Caki2 (cell line): ENCODE data around the gene RPRML. TPM values are rescaled to one million over a fixed set of nuclear protein-coding genes. Genes with fewer than 3 reads are reported as not detected.
A peak's percentile ranks its signal among the peaks of the same experiment; 100 is the strongest.
"Not testable (repeated sequence)": the region's sequence is repeated elsewhere in the genome, so short reads cannot be mapped to it uniquely, and the experiment has no call there.

Experiments used
- DNase-seq: peaks from one replicate; pipeline ENCODE4 v3.0.0-alpha.2; 2015; ENCODE audit warnings: low read depth
- in situ Hi-C: cut with HindIII; loops from 2 replicates; pipeline ENCODE4 v1.10.0; 2016; ENCODE audit warnings: low sequenced_read_pairs, low pct_unique_long_range_greater_than_20kb, mixed read lengths
- total RNA-seq: library from RNA; depleted of rRNA; stranded (reverse); fragments of >200 nt; shearing (Covaris generic); gene quantifications from 2 replicates; pipeline ENCODE4 v1.2.3, GENCODE V29; 2014; ENCODE audit warnings: low replicate concordance; rRNA removed

RPRML gene
- total RNA-seq = not detected in 2 replicates

DNA sequence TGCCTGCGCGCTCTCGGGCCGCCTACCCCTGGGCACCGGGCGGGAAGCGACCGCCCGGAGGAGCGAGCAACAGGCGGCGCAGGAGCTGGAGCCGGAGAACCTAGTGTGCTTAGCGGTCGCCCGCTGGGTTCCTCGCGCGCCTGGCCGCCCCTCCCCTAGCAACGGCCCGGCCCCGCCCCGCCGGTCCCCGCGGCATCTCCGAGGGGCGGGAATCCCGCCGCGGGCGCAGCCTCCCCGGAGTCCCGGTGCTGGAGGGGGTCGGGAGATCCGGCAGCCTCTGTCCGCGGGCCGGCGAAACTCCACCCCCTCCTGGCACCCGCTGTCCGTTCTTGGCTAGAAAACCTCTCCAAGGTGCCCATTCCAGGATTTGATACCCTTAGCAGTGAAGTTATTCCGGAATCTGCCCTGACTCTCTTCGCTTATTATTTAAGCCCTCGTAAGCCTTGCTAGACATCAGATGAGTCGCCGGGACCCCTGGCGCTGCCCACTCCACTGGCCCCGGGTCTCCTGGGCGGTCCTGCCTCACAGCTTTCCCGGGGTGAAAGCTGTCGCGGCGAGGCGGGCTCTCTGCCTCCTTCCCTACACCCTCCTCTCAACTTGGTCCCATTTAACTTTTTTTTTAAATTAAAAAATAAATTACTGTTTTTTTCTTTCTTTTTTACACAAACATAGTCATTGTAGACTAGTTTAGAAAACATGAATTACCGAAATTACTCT, at the start of gene RPRML:
Gene RPRML (minus strand): TSS at position 107 of the 717 bp plus-strand sequence. CDS start 246 bp downstream, outside the sequence.
- peak; percentile 34 for DNase-seq
- in situ Hi-C loops = no loop called here

DNA sequence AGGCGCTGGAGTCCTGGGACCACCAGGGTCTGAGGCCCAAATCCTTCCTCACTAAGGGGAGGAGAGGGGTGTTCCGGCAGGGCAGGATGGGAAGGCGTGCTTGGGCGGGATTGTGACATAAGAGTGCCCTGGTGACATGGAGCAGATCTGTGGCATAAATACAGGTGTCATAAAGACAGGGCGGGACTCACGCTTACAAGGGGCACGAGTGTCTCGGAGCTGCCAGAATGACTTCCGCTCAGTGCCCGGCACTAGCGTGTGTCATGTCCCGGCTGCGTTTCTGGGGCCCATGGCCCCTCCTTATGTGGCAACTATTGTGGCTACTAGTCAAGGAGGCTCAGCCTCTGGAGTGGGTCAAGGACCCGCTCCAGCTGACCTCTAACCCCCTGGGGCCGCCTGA, 37.9 kb upstream of the RPRML start:
- in situ Hi-C loops, DNase-seq: not testable (repeated sequence)

DNA sequence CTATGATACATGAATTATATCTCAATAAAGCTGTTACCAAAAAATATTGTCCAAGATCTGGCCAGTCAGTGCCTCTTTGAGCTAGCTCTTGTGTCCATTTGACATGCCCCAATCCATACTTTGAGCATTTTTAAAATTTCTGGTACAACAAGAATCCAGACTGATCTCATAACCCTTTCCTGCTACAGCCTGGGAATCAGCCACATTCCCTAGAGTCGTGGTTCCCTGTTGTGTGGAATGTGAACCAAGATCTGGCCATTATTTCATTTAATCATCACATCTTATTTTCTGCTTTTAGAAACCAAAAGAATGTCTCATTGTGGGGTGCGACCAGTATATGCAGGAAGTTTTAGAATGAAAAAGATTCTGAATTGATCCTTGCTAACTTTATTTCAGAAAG, 34.3 kb upstream of the RPRML start:
- in situ Hi-C loops = no loop called here
- DNase-seq = no peak

DNA sequence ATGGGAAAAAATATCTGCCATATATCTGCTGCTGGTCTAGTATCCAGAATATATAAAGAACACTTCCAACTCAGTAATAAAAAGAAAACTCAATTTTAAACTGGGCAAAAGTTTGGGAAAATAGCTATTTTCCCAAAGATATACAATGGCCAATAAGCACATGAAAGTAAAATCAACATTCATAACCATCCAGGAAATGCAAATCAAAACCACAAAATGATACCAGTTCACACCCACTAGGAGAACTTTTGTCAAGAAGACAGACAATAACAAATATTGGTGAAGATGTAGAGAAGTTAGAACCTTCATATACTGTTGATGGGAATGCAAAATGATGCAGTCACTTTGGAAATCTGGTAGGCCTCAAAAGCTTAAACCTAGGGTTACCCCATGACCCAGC, 33.4 kb upstream of the RPRML start:
- DNase-seq = no peak
- in situ Hi-C loops = no loop called here

DNA sequence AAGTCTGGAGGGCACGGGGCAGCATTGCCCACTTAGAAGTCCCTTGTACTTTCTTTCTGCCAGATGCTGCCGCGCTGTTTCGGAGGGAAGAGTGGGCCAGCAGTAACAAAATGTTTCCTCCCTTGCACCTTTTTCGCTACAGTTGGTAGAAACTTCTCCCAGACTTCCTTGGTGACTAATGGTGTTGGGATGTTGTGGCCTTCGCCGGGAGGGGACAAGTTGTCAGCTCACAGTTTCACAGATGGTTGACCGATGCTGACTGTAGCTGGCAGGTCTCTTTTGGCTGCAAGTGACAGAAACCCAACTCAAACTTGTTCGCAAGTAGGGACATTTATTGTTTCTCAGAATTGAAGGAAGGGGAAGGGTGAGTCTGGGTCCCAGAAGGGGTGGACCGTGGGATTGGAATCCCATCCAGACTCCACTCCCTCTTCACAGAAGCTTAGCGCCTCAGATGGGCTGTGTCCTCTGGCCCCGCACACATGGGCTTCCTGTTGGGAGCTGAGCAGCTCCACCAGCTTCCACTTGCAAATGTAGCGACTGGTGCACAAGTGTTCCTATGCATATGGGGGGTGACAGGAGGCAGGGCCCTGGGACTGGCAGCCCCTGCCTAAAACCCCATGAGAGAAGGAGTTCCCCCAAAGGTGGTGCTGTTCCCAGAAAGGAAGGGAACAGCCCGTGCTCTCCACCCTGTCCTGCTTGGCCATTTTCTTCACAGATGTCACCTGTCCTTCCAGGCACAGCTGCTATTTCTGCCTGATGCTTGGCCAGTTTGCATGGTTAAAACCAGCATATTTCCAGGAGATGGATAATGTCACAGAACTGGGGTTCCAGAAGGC, 30.9 kb upstream of the RPRML start:
- DNase-seq = no peak
- in situ Hi-C loops = no loop called here

DNA sequence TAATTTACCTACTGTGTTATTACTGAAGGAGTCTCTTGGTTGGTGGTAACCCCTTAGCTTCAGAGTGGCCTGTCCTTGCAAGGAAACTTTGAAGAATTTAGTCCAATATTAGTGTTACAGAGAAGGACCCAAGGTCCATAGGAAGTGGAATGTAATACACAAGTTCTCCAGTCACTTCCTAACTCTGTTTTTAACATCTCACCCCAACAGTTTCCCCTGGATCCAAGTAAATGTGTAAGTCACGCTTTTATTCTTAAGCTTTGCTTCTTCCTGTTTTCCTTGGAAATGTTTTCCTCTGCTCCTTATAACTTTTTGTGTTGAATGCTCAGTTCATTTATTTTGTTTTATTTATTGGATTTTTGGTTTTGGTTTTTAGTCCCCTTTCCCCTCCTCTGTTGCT, 25.9 kb upstream of the RPRML start:
- in situ Hi-C loops = no loop called here
- no peak for DNase-seq

DNA sequence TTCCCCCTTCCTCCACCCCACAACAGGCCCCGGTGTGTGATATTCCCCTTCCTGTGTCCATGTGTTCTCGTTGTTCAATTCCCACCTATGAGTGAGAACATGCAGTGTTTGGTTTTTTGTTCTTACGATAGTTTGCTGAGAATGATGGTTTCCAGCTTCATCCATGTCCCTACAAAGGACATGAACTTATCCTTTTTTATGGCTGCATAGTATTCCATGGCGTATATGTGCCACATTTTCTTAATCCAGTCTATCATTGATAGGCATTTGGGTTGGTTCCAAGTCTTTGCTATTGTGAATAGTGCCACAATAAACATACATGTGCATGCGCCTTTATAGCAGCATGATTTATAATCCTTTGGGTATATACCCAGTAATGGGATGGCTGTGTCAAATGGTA, 24.8 kb upstream of the RPRML start:
- in situ Hi-C loops, DNase-seq: not testable (repeated sequence)

DNA sequence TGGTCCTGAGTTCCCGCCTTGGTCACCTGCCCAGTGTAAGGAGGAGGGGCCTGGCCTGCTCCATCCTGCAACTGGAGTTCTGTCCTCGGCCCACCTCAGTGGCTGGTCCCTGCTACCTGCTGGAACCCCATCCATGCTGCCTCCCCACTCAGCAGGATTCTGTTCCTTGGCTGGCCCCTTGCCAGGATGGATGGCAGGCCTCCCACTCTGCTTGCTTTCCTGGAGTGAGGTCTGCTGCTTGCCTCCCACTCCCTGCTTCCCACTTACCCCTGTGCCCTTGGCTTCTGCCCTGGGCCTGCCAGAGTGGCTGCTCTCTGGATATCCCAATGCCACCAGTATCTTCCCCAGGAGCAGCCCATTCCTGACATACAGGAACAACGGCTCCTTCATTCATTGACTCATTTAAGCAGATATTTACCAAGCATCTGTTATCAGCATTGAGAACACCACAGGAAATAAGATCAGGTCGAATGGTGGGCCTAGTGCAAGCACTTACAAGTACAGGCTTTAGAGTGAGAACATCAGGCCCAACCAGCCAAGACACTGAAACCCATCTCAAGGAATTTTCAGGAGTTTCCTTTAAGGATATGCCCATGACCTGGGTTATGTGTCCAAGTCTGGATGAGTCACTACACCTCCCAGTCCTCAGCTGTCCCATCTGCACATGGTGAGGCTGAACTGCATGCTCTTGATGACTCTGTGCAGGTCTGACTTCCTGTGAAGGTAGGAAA, 17.0 kb upstream of the RPRML start:
- peak; percentile 22 for DNase-seq
- in situ Hi-C loops = no loop called here

DNA sequence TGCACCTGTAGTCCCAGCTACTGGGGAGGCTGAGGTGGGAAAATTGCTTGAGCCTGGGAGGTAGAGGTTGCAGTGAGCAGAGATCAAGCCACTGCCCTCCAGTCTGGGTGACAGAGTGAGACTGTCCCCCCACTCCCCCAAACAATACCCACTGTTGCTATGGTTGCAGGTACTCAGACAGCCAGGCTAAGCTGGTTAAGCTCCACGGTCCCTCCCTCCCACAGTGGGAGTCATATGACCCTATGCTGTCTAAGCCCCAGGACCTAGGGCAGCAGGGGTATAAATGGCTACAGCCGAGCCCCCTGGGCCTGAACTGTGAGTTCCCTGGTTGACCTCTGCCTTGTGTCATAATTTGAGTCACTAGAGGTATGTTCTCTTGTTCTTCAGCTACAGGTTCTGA, 15.9 kb upstream of the RPRML start:
- DNase-seq = no peak
- in situ Hi-C loops = no loop called here

DNA sequence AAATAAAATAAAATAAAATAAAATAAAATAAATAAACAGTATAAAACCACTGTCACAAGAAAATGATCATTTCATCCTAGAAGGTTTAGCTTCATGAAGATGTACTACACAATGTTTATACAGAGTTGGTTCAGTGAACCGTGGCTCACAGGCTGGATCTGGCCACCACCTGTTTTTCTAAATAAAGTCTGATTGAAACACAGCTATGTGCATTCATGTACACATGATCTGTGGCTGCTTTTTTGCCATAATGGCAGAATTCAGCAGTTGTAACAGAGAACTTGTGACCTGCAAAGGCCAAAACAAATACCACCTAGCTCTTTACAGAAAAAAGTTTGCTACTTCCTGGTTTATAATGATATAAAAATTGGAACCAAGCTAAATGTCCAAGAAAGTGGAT, 12.6 kb upstream of the RPRML start:
- peak; percentile 32 for DNase-seq
- in situ Hi-C loops = no loop called here

DNA sequence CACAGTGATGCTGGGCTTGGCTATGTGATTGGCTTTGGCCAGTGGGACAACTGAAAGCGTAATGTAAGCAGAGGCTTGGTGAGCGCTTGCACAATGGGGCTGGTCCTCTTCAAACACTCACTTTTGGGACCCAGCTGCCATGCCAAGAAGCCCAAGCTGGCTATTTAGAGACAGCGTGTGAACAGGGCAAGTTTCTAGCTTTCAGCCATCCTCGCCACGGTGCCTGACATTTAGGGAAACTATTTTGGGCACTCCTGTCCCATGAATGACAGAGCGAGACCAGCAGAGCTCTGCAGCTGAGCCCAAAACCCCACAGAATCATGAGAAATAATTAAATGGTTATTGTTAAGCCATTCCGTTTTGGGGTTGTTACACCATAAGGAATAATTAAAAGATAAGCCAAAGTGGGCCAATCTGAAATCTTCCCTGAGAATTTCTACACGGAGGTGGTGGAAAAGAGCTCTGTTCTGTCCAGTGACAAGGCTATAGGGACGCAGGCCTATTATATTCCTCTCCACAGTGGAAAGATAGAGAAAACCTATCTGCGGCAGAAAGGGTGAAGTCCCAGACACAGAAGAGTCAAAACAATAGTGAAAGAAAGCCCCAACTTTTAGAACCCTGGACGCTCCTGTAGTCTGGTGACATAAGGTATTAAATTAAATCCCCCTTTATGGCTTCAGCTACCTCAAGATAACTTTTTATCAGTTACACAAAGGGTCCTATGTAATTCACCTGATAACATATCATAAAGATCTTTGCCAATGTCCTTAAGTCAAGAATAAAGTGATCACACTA, 10.8 kb upstream of the RPRML start:
- in situ Hi-C loops = no loop called here
- DNase-seq = no peak

DNA sequence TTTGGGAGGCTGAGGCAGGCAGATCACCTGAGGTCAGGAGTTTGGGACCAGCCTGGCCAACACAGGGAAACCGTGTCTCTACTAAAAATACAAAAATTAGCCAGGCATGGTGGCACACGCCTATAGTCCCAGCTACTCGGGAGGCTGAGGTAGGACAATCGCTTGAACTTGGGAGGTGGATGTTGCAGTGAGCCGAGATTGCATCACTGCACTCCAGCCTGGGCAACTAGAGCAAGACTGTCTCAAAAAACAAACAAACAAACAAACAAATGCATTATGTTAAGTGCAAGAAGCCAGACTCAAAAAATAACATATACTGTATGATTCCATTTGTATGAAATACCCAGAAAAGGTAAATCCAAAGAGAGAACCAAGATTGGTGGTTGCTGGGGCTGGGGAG, 8.9 kb upstream of the RPRML start:
- DNase-seq, in situ Hi-C loops: not testable (repeated sequence)

DNA sequence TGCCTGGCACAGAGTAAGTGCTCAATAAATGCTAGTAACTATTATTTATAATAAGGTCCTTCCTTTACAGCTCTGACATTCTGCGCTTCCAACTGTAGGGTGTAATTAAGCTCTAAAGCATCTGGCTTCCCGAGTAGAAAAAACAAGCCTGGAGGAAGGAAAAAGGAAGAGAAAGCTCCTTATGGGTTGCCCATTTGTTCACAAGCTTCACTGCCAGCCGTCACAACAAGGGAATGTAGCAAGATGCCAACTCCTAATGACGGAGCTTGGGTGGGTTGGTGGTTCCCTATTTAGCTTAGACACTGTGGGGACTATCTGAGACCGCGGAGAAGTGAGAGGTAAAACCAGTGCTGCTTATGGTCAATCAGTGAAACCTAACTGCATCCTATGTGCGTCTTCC, 7.3 kb upstream of the RPRML start:
- DNase-seq = no peak
- in situ Hi-C loops = no loop called here

DNA sequence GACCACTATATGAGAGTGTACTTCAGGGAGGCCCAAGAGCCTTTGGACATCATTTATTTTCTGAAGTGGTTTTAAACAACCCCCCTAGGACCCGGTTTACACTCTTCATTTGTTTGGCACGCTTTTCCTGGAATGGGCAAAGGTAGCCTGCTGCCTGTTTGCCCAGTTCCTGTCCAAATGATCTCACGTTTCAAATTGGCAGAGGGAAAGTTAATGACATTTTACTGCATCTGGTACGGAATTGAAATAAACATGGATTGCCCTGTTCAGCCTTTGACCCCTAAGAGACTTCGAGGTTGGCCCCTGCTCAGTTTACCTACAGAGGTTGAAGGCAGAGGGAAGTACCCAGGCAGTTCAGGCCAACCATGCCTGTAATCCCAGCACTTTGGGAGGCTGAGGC, 5.8 kb upstream of the RPRML start:
- no peak for DNase-seq
- in situ Hi-C loops = no loop called here

DNA sequence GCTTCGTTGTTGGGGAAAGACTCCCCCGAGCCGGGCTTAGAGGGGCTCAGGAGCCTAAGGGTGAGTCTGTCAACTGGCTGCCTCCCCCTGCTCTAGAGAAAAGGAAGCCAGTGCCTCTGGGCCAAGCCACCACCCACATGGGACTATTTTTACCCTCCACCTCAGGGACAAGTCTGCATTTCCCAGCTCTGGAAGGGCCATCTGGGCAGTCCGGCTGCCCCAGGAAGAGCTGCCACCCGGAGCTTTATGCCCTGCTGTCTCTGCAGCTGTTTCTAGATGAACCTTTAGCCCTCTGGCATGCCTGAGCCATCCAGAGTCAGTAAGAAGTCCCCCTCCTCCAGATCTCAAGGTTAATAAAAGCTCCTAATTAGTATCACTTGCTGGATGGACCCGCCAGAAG, 5.3 kb upstream of the RPRML start:
- DNase-seq = no peak
- in situ Hi-C loops = no loop called here

DNA sequence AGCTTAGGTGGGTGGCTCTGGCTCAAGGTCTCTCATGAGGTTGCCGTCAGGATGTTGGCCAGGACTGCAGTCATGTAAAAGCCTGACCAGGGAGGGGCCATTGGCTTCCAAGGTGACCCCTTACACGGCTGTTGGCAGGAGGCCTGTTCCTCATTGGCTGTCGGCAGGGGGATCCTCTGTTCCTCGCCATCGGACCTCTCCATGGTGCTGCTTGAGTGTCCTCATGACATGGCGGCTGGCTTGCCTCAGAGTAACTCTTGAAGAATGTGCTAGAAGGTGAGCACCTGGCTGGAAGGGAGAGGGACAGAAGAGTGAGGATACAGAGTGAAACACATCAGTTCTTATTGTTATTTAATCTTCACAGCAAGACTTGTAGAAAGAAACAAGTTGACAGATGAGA, 4.7 kb upstream of the RPRML start:
- DNase-seq = no peak
- in situ Hi-C loops = no loop called here

DNA sequence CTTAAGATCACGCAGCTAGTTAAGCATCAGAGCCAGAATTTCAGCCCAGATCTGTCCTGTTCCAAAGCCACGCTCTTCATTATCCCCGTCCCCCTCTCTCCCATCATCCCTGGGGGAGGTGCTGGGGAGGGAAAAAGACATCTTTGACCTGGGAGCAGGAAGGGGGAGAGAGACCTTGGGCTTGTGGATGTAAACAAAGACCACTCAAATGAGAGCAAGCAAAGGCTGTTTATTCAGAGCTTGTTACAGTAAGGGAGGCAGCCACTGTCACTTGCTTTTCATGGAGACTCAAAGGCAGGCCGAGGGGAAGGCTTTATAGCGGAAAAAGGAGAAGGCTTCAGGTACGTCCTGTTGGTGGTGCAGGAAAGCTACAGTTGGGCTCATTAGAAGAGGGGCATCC, 3.5 kb upstream of the RPRML start:
- in situ Hi-C loops = no loop called here
- DNase-seq = no peak

DNA sequence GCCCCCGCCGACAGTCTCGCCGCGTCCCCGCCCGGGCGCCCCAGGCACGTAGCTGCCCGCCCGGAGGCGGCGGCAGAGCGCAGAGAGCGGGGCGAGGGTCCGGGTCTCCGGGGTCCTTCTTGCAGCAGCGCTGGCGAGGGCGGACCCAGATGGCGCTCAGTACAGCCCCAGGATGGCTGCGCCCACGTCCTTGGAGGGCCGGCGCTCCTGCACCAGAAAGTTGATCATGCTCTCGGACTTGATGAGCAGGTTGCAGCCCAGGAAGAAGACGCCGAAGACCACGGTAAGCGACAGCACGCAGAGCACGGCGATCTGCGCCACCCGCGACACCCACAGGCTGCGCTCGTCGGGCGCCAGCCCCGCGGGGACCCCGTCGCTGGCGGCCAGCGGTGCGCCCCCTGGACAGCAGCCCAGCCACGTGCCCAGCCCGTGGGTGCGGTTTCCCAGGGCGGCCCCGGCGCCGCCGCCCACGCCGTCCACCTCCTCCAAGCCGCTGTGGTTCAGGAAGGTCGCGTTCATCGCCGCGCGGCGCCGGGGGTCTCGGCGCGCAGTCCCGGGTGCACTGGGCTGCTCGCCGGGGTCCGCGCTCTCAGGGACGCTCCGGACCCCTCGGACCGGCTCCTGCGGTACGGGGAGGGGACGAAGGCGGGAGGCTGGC, 435 bp downstream of the RPRML start:
- peak; percentile 14 for DNase-seq
- in situ Hi-C loops = no loop called here
